Activated CD4-positive, CD25-positive, alpha-beta regulatory T cell (primary cell): ENCODE data around the gene EPB41L4B.
"Not testable (repeated sequence)": the region's sequence is repeated elsewhere in the genome, so short reads cannot be mapped to it uniquely, and the experiment has no call there.

Experiments
- DNase-seq, 4 experiments: peaks; one replicate each; lab custom pipeline; 2025; lab: John Stamatoyannopoulos, UW

EPB41L4B gene

DNA sequence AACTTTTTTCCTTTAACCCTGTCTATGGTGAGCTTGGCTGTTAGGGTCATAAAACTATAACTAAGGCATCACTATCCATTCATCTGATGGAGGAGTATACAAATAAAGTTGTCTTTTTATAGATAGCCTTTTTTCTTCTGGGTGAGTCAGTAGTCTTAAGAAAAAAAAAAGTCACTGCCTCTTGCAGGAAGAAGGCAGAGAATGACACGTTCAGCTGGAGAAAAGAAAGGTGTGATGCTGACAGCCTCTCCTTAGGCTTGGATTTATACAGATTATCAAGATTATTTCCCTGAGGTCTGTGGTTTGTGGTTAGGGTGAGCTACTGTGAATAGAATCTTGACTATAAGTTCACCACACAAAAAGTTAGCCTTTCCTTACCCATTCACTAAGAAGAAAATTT, 23.0 kb downstream of the EPB41L4B start:
- DNase-seq: no peak

DNA sequence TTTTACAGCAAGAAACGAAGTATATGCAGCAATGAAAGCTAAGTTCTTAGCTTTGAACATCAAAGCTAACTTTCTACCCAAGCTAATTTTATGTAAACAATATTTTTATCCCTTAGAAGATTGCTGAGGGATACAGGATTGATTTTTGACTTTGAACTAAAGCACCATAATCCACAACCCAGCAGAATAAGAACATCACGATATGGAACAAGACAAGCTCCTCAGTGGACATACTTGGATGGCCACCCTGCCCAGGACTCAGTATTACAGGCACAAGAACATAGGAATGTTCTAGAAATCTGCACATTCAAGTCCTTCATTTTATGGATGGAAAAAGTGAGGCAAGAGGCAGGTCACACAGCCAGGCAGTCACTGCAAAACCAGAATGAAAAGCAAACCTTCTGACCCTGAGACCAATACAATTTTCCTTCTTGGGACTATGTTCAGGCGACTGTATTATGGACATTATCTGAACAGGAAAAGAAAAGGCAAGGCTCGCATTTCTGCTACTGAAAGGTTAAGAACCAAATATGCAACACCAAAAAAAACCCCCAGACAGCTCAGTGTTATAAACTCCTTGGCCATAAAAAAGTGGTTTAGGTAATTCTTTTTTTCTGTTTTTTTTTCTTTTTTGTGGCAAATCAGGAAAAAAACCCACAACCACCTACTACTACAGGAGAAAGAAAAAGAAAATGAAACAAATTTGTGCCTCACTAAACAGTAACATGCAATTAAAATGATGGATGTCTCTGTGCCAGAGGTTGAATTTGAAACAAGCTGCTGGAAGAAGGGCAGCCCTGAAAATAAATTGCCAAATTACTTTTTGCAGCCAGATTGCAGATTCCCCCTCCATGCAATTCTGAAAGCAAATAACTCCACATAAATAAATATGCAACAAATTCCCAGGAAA, 25.4 kb downstream of the EPB41L4B start:
- no peak for DNase-seq

DNA sequence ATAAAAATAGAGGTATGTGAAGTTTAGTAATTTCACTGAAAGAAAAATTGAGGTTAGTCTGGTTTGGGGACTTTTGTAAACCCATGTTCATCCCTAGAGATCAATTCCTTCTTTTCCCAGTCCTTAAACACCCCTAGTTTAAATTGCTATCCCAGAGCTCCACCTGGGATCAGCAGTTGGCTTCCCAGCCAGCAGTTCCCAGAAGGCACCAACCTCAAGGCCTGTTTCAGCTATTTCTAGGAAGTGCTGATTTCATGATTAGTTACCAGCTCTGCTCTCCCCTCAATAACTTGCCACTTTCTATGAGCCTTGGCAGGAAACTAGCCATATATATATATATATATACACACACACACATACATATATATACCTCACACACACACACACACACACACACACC, 30.5 kb downstream of the EPB41L4B start:
- no peak for DNase-seq

DNA sequence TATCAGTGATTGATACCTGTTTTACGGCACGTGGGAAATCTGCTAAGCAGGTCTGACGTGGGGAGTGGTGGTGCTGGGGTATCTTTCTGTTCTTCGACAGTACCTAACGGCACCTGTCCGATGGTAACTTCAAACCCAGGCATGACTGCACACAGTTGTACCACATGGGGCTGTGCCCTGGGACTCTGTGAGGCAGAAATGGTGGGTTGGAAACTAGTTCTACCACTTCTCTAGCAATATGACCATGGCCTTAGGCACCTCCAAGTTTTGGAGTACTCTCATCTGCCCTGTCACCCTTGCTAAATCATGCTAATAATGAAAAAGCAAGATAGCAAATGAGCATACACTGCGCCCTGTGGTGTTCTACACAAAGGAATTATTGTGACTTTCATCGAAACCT, 30.9 kb downstream of the EPB41L4B start:
- no peak for DNase-seq

DNA sequence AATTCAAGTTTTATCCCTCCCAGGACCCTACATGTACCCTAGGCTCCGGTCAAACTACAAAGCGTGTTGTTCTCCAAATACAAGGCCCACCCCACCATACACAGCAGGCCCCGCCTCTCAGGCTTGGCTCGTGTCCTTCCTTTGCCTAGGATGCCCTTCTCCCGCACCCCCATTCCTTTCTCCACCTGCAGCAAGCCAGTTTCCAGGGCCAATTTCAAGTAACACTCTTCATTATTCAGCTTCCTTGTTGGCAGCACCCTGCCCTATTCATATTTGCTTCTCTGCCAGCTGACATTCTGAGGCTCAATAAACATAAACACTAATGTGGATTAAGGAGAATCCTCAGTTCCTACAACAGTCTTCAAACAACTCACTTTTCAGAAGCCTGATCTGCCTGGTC, 31.7 kb downstream of the EPB41L4B start:
- no peak for DNase-seq

GRCh38 chr9:109286981-109287380, 33.9 kb downstream of the EPB41L4B start:
- no peak for DNase-seq

GRCh38 chr9:109286571-109286977, 34.3 kb downstream of the EPB41L4B start:
- no peak for DNase-seq

GRCh38 chr9:109283672-109284071, 37.2 kb downstream of the EPB41L4B start:
- DNase-seq: not testable (repeated sequence)

- no peak for DNase-seq
Observed at GRCh38 chr9:109283012-109283411, 37.8 kb downstream of the EPB41L4B start.

- DNase-seq: no peak
Observed at GRCh38 chr9:109282302-109282701, 38.6 kb downstream of the EPB41L4B start.

GRCh38 chr9:109281518-109281917, 39.3 kb downstream of the EPB41L4B start:
- DNase-seq: no peak

GRCh38 chr9:109278848-109279247, 42.0 kb downstream of the EPB41L4B start:
- DNase-seq: no peak

- DNase-seq: no peak
Observed at GRCh38 chr9:109278216-109278615, 42.6 kb downstream of the EPB41L4B start.

- DNase-seq: no peak
Observed at GRCh38 chr9:109277451-109277850, 43.4 kb downstream of the EPB41L4B start.

- DNase-seq: no peak
Observed at GRCh38 chr9:109276469-109277440, 44.1 kb downstream of the EPB41L4B start.

DNA sequence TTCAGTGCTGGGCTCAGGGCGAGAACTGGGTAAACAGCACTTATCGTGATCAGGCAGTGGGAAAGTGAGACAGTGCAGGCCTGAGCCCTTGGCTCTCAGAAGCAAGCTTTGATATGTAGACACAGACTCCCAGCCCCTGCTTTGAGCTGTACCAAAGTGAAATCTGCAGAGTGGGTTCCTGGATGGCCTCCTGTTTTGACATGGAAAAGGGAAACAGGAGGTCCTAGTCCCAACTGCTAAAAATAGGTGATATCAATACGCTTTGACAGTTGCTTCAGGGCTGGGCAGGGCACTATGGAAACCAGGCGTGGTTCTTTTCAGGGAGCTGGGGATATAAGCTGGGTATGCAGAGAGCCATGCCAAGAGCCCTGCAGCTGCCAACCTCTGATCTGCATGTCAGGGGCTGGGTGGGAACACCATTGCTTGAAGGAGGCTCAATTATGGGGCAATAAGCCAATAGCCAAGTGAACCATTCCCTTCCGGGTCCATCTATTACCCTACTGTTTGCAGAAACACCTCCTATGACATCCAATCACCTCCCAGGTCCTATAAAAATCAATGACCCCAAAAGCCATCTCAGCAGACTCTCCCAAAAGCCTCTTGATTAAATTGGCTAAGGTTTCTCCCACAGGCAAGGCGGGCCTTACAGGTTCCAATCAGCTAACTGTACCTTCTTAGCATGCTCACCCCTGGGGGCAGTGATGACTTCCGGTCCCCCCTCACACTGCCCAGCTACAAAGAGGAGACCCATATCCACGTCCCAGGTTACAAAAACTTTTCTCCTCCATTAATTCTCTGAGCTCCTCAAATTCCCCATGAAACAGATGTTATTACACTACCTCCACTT, 45.8 kb downstream of the EPB41L4B start:
- no peak for DNase-seq

DNA sequence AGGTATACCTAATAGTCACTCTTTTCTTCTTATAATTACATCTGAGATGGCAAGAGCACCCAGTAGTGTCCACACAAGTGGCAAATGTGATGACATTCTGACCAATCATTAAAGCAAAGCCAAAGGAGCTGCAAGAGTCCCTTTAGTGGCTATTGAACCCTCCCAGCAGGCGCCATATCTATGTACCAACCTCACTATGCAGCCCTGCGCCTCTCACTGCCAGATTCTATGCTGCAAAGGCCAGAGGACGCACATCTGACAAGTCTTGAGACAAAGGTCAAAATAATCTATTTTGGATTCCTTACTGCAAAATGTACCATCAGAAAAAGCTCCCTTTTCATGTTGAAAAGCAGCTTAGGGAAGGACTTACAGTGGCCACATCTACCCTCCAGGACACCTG, 47.0 kb downstream of the EPB41L4B start:
- no peak for DNase-seq

DNA sequence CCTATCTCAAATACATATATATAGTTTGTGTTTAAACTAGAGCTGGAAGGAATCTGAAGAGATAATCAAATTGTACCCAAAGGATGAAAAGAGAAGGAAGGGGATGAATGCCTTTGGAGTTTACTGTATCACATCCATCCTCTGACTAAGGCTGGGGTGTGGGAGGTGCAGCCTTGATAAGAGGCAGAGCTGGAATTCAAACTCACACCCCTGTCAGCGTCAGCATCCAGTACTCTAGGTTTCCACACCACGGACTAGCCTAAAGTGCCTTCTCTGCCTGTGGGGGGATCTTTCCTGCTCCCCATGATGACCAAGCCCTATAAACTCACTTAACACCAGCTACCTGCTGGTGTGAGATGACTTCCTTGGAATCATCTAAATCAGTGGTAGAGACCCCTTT, 48.1 kb downstream of the EPB41L4B start:
- DNase-seq: no peak

GRCh38 chr9:109272045-109272444, 48.8 kb downstream of the EPB41L4B start:
- no peak for DNase-seq

GRCh38 chr9:109270971-109271925, 49.6 kb downstream of the EPB41L4B start:
- DNase-seq: no peak

- DNase-seq: no peak
Observed at GRCh38 chr9:109270441-109270840, 50.4 kb downstream of the EPB41L4B start.
